ENCODE measurements around the gene IL17C.

DNA sequence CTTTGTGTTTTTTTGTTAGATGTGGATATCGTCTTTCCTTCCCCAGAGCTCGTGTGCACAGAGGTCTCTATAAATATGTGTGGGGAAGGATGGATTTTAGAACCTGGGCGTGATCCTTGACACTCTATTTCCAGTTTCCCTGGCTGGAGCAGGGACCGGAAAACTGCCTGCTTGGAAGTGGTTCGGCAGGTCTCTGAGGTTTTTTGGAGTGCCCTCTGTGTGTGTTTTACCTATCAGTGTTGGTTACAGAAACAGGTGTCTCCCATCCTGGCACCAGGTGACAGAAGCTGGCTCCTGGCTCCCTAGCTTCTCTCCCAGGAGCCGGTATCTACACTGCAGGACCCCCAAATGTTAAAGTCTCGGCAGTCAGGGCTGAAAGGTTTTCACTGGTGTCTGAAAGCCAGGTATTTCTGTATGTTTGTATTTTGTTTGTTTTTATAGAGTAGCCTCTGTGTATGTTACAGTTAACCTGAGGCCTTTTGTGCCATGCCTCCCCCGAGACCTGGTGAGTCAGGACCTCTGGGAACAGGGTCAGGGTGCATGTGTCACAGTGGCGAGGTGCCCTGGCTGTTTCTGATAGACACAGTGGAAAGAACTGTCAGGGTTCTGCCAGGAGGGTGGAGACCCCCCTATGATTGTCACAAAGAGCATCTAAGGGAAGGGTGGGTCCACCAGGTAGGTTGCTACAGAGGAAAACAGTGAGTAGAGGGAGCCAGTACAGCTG, 36.9 kb upstream of the IL17C start:
- TF ChIP-seq EZH2phosphoT487 (IDR thresholded peaks at IDR 0.05; ENCODE audit: borderline replicate concordance, low read depth, low read length), result no peak
- TF ChIP-seq, protein P1, sequence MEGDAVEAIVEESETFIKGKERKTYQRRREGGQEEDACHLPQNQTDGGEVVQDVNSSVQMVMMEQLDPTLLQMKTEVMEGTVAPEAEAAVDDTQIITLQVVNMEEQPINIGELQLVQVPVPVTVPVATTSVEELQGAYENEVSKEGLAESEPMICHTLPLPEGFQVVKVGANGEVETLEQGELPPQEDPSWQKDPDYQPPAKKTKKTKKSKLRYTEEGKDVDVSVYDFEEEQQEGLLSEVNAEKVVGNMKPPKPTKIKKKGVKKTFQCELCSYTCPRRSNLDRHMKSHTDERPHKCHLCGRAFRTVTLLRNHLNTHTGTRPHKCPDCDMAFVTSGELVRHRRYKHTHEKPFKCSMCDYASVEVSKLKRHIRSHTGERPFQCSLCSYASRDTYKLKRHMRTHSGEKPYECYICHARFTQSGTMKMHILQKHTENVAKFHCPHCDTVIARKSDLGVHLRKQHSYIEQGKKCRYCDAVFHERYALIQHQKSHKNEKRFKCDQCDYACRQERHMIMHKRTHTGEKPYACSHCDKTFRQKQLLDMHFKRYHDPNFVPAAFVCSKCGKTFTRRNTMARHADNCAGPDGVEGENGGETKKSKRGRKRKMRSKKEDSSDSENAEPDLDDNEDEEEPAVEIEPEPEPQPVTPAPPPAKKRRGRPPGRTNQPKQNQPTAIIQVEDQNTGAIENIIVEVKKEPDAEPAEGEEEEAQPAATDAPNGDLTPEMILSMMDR (conservative IDR thresholded peaks at IDR 0.05; ENCODE audit: low read length), result no peak
